ENCODE measurements around the gene HDHD2. TPM values are rescaled to one million over a fixed set of nuclear protein-coding genes. Genes with fewer than 3 reads are reported as not detected.
A peak's percentile ranks its signal among the peaks of the same experiment; 100 is the strongest.

HDHD2 gene
- total RNA-seq, 8 experiments from 2014 or later = 25.4 to 50.0 (median 39.8) TPM

GRCh38 chr18:47087676-47088075 lies 62.6 kb downstream of the HDHD2 start:
- Histone ChIP-seq H3K4me3 (no peak overlapping the region), H3K27ac (no peak overlapping the region), H3K4me1 (replicated peaks in 1 of 2) (peaks cover 4 to 14% of the 10 kb centered on the region in 2 donors)
- ATAC-seq (replicated peaks in 6 of 8) = no peak
- 60 to 97% (median 86%) methylated on average over 1 to 5 of the region's 5 CpGs; no CpG with 5 or more reads in 1 of the 10 experiments for WGBS, 10 experiments
- in situ Hi-C loops (cut with MboI; ENCODE audit: low pct_unique_long_range_greater_than_20kb in 2 of 9, low sequenced_read_pairs in 9 of 9, unreplicated experiment in 9 of 9) = no loop called here

GRCh38 chr18:47081578-47081977 lies 68.7 kb downstream of the HDHD2 start:
- in situ Hi-C loops (cut with MboI; ENCODE audit: low pct_unique_long_range_greater_than_20kb in 2 of 9, low sequenced_read_pairs in 9 of 9, unreplicated experiment in 9 of 9) = no loop called here
- Histone ChIP-seq H3K4me1 (replicated peaks in 1 of 2) (peaks cover 4 to 12% of the 10 kb centered on the region in 2 donors), H3K4me3 (no peak overlapping the region), H3K27ac (no peak overlapping the region)
- 60 to 100% (median 84%) methylated on average over 1 to 2 of the region's 2 CpGs; no CpG with 5 or more reads in 3 of the 10 experiments for WGBS, 10 experiments
- peak in 2 of 8 experiments; percentile 83 to 87 for ATAC-seq (replicated peaks in 6 of 8)

- in situ Hi-C loops (cut with MboI; ENCODE audit: low pct_unique_long_range_greater_than_20kb in 2 of 9, low sequenced_read_pairs in 9 of 9, unreplicated experiment in 9 of 9) = no loop called here
- Histone ChIP-seq H3K27ac (no peak overlapping the region), H3K4me1 (replicated peaks in 1 of 2) (peaks cover 4 to 13% of the 10 kb centered on the region in 2 donors), H3K4me3 (no peak overlapping the region)
- no peak for ATAC-seq (replicated peaks in 6 of 8)
- 82 to 100% (median 100%) methylated on average over 1 to 2 of the region's 2 CpGs; no CpG with 5 or more reads in 2 of the 10 experiments for WGBS, 10 experiments
Measured at GRCh38 chr18:47080872-47081271, 69.4 kb downstream of the HDHD2 start.

DNA sequence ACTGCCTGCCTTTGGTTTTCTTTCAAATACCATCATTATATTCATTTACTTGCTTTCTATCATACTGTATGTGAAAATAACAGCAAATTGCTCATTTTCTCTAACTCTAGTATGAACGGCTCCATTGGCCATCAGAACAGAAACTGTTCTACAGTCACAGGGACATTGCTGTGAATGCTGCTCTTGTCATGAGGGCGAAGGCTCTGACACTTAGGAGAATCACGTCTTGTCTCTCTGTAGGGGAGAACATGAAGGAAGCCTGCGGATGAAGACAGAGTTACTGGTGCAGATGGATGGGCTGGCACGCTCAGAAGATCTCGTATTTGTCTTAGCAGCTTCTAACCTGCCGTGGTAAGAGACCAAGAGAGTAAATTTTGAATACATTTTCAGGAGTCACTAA lies 73.2 kb downstream of the HDHD2 start:
- Histone ChIP-seq H3K4me3 (no peak overlapping the region), H3K4me1 (replicated peaks in 1 of 2) (peaks cover 0 to 12% of the 10 kb centered on the region in 2 donors), H3K27ac (no peak overlapping the region)
- in situ Hi-C loops (cut with MboI; ENCODE audit: low pct_unique_long_range_greater_than_20kb in 2 of 9, low sequenced_read_pairs in 9 of 9, unreplicated experiment in 9 of 9) = no loop called here
- no peak for ATAC-seq (replicated peaks in 6 of 8)
- WGBS, 10 experiments = 67 to 100% (median 88%) methylated on average over 1 to 7 of the region's 7 CpGs; no CpG with 5 or more reads in 1 of the 10 experiments

GRCh38 chr18:47075098-47075883 lies 75.0 kb downstream of the HDHD2 start:
- Histone ChIP-seq H3K4me1 (replicated peaks in 1 of 2) (peaks cover 0 to 12% of the 10 kb centered on the region in 2 donors), H3K27ac (no peak overlapping the region), H3K4me3 (no peak overlapping the region)
- in situ Hi-C loops (cut with MboI; ENCODE audit: low pct_unique_long_range_greater_than_20kb in 2 of 9, low sequenced_read_pairs in 9 of 9, unreplicated experiment in 9 of 9) = no loop called here
- WGBS, 10 experiments = 49 to 93% (median 76%) methylated on average over 2 to 12 of the region's 13 CpGs; no CpG with 5 or more reads in 2 of the 10 experiments
- ATAC-seq (replicated peaks in 6 of 8) = peak in 2 of 8 experiments; percentile 48 to 55

GRCh38 chr18:47067648-47068047 lies 82.7 kb downstream of the HDHD2 start:
- ATAC-seq (replicated peaks in 6 of 8) = no peak
- H3K4me1 ChIP-seq (replicated peaks in 1 of 2) = no peaks in the 10 kb centered on the region
- in situ Hi-C loops (cut with MboI; ENCODE audit: low pct_unique_long_range_greater_than_20kb in 2 of 9, low sequenced_read_pairs in 9 of 9, unreplicated experiment in 9 of 9) = no loop called here
- H3K4me3 ChIP-seq = no peak overlapping the region
- WGBS, 10 experiments = 8 to 100% (median 50%) methylated on average over 1 to 3 of the region's 3 CpGs; no CpG with 5 or more reads in 4 of the 10 experiments
- H3K27ac ChIP-seq = no peak overlapping the region

- Histone ChIP-seq H3K4me1 (replicated peaks in 1 of 2) (no peaks in the 10 kb centered on the region), H3K4me3 (no peak overlapping the region), H3K27ac (no peak overlapping the region)
- in situ Hi-C loops (cut with MboI; ENCODE audit: low pct_unique_long_range_greater_than_20kb in 2 of 9, low sequenced_read_pairs in 9 of 9, unreplicated experiment in 9 of 9) = no loop called here
- 51 to 100% (median 94%) methylated on average over 1 to 7 of the region's 8 CpGs; no CpG with 5 or more reads in 2 of the 10 experiments for WGBS, 10 experiments
- ATAC-seq (replicated peaks in 6 of 8) = no peak
Measured at GRCh38 chr18:47063096-47063495, 87.2 kb downstream of the HDHD2 start.

GRCh38 chr18:47062471-47062870 lies 87.8 kb downstream of the HDHD2 start:
- ATAC-seq (replicated peaks in 6 of 8) = no peak
- WGBS, 10 experiments = 0 to 95% (median 55%) methylated on average over 1 to 2 of the region's 2 CpGs
- in situ Hi-C loops (cut with MboI; ENCODE audit: low pct_unique_long_range_greater_than_20kb in 2 of 9, low sequenced_read_pairs in 9 of 9, unreplicated experiment in 9 of 9) = no loop called here

More at GRCh38 chr18:47062471-47062870, 87.8 kb downstream of the HDHD2 start:
- Histone ChIP-seq H3K4me3 (no peak overlapping the region), H3K4me1 (replicated peaks in 1 of 2) (no peaks in the 10 kb centered on the region), H3K27ac (no peak overlapping the region)

Other genes starting within 250 kb of the HDHD2 start
- gene PIAS2, start 233.0 kb downstream of the HDHD2 start, total RNA-seq = 10 to 100 TPM; 15.4 to 37.5 (median 19.9) TPM
- gene KATNAL2, start 232.9 kb downstream of the HDHD2 start, total RNA-seq = 10 to 100 TPM in 2 of 8 experiments, 1 to 10 TPM in 6; 3.7 to 20.3 (median 8.1) TPM
- 1 to 10 TPM in 2 of 8 experiments, under 1 TPM in 6; 0.13 to 2.6 (median 0.30) TPM for gene ELOA2, start 114.9 kb downstream of the HDHD2 start, total RNA-seq
- gene IER3IP1, start 25.9 kb upstream of the HDHD2 start, total RNA-seq = 10 to 100 TPM; 15.1 to 27.0 (median 22.7) TPM
- gene SKOR2, start 101.2 kb upstream of the HDHD2 start, total RNA-seq = under 1 TPM in 6 of 8 experiments, not detected in 2; 0.05 to 0.47 (median 0.12) TPM

All from motor neuron (in vitro differentiated cells).